NB4 (cell line): Measurements from ENCODE around the gene NHS.

ENCODE experiments used
- MYC ChIP-seq: IDR thresholded peaks from 2 replicates; pipeline ENCODE4 v1.6.1; 2011; ENCODE audit warnings: low read depth, low read length
- POLR2A ChIP-seq: IDR thresholded peaks from 2 replicates; pipeline ENCODE4 v1.6.1; 2011; ENCODE audit warnings: mild to moderate bottlenecking; ENCODE audit not compliant: insufficient read length; ENCODE audit errors: extremely low read depth
- TF ChIP-seq, protein P1 (sequence below): IDR thresholded peaks from one replicate; pipeline ENCODE4 v1.5.1; 2012; ENCODE audit warnings: low read depth, low read length
- TF ChIP-seq, protein P2 (sequence below): IDR thresholded peaks from 2 replicates; pipeline ENCODE4 v1.6.1; 2011; ENCODE audit warnings: low read depth, low read length

DNA sequence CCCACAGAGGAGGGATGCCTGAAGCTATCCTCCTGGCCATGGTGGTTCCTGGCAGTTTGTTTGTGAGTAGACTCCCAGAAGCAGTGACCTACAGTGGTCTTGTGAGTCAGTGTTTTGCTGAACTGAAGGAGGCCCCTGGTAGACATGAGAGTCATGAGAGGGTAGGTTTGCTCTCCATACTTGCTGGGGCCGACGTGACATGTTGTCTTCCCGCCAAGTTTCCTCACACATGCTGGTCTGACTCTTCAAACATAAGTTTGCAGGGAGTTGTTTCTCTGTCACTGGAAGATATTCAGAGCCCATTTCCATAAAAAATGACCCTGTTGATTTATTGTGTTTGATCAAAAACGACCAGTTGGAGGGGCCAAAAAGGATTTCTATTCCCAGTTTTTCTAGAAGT is 231.2 kb downstream of the NHS start:
- TF ChIP-seq, protein P1, sequence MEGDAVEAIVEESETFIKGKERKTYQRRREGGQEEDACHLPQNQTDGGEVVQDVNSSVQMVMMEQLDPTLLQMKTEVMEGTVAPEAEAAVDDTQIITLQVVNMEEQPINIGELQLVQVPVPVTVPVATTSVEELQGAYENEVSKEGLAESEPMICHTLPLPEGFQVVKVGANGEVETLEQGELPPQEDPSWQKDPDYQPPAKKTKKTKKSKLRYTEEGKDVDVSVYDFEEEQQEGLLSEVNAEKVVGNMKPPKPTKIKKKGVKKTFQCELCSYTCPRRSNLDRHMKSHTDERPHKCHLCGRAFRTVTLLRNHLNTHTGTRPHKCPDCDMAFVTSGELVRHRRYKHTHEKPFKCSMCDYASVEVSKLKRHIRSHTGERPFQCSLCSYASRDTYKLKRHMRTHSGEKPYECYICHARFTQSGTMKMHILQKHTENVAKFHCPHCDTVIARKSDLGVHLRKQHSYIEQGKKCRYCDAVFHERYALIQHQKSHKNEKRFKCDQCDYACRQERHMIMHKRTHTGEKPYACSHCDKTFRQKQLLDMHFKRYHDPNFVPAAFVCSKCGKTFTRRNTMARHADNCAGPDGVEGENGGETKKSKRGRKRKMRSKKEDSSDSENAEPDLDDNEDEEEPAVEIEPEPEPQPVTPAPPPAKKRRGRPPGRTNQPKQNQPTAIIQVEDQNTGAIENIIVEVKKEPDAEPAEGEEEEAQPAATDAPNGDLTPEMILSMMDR = no peak
- TF ChIP-seq POLR2A (no peak), MYC (no peak)
- TF ChIP-seq, protein P2, sequence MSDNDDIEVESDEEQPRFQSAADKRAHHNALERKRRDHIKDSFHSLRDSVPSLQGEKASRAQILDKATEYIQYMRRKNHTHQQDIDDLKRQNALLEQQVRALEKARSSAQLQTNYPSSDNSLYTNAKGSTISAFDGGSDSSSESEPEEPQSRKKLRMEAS = no peak
